ENCODE measurements around the gene SV2A. TPM values are rescaled to one million over a fixed set of nuclear protein-coding genes. Genes with fewer than 3 reads are reported as not detected.
A peak's percentile ranks its signal among the peaks of the same experiment; 100 is the strongest.
"Not testable (repeated sequence)": the region's sequence is repeated elsewhere in the genome, so short reads cannot be mapped to it uniquely, and the experiment has no call there.

Gene SV2A
- total RNA-seq, 1 donor from 2014 or later = 1.1 TPM

DNA sequence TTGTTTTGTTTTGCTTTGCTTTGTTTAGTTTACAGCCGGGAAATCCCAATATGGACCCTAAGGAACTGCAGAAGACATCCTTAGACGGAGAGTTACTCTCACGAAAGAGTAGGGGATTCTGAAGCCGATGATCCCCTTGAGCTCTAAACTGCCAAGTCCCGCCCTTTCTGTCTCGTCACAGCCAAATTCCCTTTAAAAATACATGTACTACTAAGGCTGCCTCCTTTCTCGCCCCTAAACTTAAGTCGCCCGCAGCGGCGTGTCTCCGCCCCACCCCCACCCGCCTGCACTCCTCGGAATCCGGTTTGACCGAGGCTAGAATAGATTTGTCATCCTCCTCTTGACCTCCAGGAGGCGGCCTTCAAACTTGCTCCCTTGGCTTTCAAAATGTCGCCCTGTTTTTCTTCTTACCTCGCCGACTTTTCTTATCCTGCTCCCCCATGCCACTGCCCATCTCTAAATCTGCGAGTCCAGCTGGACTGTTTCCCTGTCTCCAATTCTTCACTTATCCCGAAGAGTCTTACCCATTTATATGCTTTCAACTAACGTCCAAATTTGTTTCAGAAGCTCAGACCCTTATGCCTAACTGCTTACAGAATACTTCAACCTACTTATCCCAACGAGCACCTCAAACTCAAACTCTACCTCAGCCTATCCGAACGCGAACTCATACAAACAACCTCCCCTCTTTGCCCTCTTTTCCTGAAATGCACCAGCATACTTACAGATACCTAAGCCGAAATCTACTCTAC is 29.2 kb downstream of the SV2A start:
- H3K4me3 ChIP-seq (ENCODE audit: low read depth, low read length) = peak overlapping the region; percentile 55
- FAIRE-seq = no peak
- DNase-seq (ENCODE audit: low read depth) = peak; percentile 74
- no peaks in the 10 kb centered on the region for H3K36me3 ChIP-seq (ENCODE audit: control insufficient read depth, insufficient read depth, low read length)
- H3K27me3 ChIP-seq (ENCODE audit: control insufficient read depth, insufficient read depth, low read length) = no peaks in the 10 kb centered on the region
- TF ChIP-seq CTCF (IDR thresholded peaks at IDR 0.05; ENCODE audit: insufficient read depth, low read length, severe bottlenecking) = peak; percentile 77

- Histone ChIP-seq H3K27me3 (ENCODE audit: control insufficient read depth, insufficient read depth, low read length) (no peaks in the 10 kb centered on the region), H3K4me3 (ENCODE audit: low read depth, low read length) (peak overlapping the region; percentile 55), H3K36me3 (ENCODE audit: control insufficient read depth, insufficient read depth, low read length) (no peaks in the 10 kb centered on the region)
- FAIRE-seq (no peak), DNase-seq (ENCODE audit: low read depth) (peak; percentile 96)
- no peak for TF ChIP-seq CTCF (IDR thresholded peaks at IDR 0.05; ENCODE audit: insufficient read depth, low read length, severe bottlenecking)
These were observed 30.0 kb downstream of the SV2A start for GRCh38 chr1:149887456-149888246.

DNA sequence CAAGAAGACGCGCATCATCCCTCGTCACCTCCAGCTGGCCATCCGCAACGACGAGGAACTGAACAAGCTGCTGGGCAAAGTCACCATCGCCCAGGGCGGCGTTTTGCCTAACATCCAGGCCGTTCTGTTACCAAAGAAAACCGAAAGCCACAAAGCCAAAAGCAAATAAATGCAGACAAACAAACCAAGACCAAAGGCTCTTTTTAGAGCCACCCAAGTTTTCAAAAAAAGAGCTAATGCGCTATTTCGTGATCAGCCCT is 30.5 kb downstream of the SV2A start:
- DNase-seq (ENCODE audit: low read depth); H3K36me3 ChIP-seq (ENCODE audit: control insufficient read depth, insufficient read depth, low read length); FAIRE-seq; H3K27me3 ChIP-seq (ENCODE audit: control insufficient read depth, insufficient read depth, low read length): not testable (repeated sequence)
- H3K4me3 ChIP-seq (ENCODE audit: low read depth, low read length) = peak overlapping the region; percentile 55

- DNase-seq (ENCODE audit: low read depth) (peak; percentile 97), FAIRE-seq (no peak)
- no peak for TF ChIP-seq CTCF (IDR thresholded peaks at IDR 0.05; ENCODE audit: insufficient read depth, low read length, severe bottlenecking)
- no peaks in the 10 kb centered on the region for H3K36me3 ChIP-seq (ENCODE audit: control insufficient read depth, insufficient read depth, low read length)
- H3K4me3 ChIP-seq (ENCODE audit: low read depth, low read length) = peak overlapping the region; percentile 55
- no peaks in the 10 kb centered on the region for H3K27me3 ChIP-seq (ENCODE audit: control insufficient read depth, insufficient read depth, low read length)
These were observed 31.0 kb downstream of the SV2A start for GRCh38 chr1:149886396-149887195.

GRCh38 chr1:149886121-149886395 is 31.6 kb downstream of the SV2A start:
- H3K36me3 ChIP-seq (ENCODE audit: control insufficient read depth, insufficient read depth, low read length); H3K27me3 ChIP-seq (ENCODE audit: control insufficient read depth, insufficient read depth, low read length); FAIRE-seq: not testable (repeated sequence)
- peak overlapping the region; percentile 55 for H3K4me3 ChIP-seq (ENCODE audit: low read depth, low read length)
- DNase-seq (ENCODE audit: low read depth) = peak; percentile 12

- DNase-seq (ENCODE audit: low read depth) (peak; percentile 47), FAIRE-seq (no peak)
- Histone ChIP-seq H3K4me3 (ENCODE audit: low read depth, low read length) (peak overlapping the region; percentile 55), H3K27me3 (ENCODE audit: control insufficient read depth, insufficient read depth, low read length) (no peaks in the 10 kb centered on the region), H3K36me3 (ENCODE audit: control insufficient read depth, insufficient read depth, low read length) (no peaks in the 10 kb centered on the region)
- TF ChIP-seq CTCF (IDR thresholded peaks at IDR 0.05; ENCODE audit: insufficient read depth, low read length, severe bottlenecking) = peak; percentile 14
These were observed 32.1 kb downstream of the SV2A start for GRCh38 chr1:149885339-149886120.
